Measurements from ENCODE around the gene SLC22A16.

GRCh38 chr6:110409794-110410193 lies 66.6 kb downstream of the SLC22A16 start:
- TF ChIP-seq CTCF (IDR thresholded peaks at IDR 0.05) (no peak), POLR2A (IDR thresholded peaks at IDR 0.05) (no peak)
